HG02623 (cell line): ENCODE measurements around the gene PYGO2.

ENCODE experiments used
- ATAC-seq: cut with Tn5 transposase; IDR thresholded peaks from one replicate; pipeline ENCODE4 v1.9.1; 2021; ENCODE audit warnings: moderate library complexity; ENCODE audit not compliant: unreplicated experiment

Gene PYGO2

DNA sequence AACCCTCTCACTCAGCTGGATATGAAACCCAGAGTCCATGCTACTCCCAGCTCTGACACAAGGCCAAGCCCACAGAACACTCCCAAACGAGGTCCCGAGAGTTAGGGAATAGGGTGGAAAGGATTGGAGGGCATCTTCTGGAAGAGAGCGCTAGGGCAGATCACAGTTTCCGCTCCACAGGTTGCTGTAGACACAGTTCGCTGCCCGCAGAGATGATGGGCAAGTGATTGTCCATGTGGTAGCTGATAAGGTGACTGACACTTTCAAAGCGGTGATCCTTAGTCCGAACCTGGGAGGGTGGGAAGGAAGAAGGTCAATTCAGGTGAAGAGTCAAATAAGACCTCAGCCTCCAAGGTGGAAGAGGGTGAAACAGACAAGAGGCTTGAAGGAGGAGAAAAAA, 2.1 kb upstream of the PYGO2 start:
- no peak for ATAC-seq

GRCh38 chr1:154962795-154963330, 1.3 kb upstream of the PYGO2 start:
- no peak for ATAC-seq

DNA sequence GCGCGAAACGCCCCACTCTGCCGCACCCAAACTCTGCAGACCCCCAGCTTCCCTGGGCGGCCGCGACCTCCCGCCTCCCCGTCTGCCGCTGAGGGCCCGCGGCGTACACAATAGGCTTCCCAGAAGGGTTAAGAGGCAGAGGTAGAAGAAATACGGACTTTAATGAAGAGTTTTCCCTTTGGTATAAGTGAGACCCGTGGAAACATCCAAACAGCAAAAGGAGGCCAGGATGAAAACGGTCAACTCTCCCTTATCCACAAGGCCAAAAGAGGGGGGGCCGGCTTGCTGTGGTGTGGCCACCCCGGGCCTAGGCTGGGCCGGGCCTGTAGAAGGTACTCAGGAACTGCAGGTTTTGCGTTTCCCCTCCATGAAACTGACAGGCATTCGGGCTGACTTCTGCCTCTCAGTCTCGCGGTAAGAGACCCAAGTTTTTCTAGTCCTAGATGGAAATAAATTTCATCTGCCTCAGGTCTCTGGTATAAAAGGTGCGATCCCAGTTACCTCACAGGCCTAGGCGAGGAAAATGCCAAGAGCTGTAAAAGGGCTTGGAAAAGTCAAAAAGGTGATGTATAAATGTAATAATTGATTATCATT, 671 bp upstream of the PYGO2 start:
- peak; percentile 6 for ATAC-seq

GRCh38 chr1:154960446-154961136, 991 bp downstream of the PYGO2 start:
- ATAC-seq = no peak

- ATAC-seq = no peak
Measured at GRCh38 chr1:154959426-154959780, 2.2 kb downstream of the PYGO2 start.

GRCh38 chr1:154958681-154959425, 2.7 kb downstream of the PYGO2 start:
- no peak for ATAC-seq

GRCh38 chr1:154958036-154958435, 3.5 kb downstream of the PYGO2 start:
- no peak for ATAC-seq

DNA sequence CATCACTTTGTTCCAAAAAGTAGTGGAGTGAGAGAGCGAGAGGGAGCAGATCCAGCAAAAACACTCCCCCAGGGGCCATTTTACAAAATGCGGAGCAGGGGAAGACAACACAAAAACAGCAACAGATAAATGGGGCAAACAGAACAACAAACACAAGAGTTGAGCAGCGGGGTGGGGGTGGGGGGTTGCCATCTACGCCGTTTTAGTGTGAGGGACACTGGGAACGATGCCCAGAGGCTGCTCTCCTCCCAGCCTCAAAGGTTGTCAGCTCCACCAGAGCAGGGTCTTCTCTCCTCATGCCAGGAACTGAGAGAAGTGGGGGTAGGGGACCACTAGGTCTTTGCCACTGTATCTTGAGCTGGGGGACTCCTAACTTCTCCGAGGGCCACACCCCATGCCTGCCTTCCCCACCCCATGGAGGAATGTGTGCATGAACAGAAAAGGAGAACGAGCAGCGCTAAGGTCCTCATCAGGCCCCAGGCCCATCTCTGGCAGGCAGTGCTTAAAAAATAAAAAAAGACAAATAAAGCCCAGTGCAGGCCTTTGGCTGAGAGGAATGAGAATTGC, 4.4 kb downstream of the PYGO2 start:
- no peak for ATAC-seq

DNA sequence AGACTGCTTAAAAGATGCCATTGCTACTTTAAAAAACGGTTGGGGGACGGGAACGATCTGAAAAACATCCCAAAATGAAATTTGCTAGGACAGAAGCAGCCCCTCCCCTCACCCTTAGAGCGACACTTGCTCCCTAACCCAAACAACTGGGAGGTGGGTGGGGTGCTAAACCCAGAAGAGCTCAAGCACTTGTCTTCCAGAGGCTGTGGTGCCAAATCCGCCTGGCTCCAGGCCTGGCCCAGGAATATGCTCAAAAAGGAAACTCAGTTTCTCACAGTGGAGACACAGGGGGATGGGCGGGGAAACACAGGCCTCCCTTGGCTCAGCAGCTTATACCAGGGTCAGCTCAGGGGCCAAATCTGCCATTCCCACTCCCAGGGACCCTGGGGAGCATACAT, 5.0 kb downstream of the PYGO2 start:
- ATAC-seq = no peak

DNA sequence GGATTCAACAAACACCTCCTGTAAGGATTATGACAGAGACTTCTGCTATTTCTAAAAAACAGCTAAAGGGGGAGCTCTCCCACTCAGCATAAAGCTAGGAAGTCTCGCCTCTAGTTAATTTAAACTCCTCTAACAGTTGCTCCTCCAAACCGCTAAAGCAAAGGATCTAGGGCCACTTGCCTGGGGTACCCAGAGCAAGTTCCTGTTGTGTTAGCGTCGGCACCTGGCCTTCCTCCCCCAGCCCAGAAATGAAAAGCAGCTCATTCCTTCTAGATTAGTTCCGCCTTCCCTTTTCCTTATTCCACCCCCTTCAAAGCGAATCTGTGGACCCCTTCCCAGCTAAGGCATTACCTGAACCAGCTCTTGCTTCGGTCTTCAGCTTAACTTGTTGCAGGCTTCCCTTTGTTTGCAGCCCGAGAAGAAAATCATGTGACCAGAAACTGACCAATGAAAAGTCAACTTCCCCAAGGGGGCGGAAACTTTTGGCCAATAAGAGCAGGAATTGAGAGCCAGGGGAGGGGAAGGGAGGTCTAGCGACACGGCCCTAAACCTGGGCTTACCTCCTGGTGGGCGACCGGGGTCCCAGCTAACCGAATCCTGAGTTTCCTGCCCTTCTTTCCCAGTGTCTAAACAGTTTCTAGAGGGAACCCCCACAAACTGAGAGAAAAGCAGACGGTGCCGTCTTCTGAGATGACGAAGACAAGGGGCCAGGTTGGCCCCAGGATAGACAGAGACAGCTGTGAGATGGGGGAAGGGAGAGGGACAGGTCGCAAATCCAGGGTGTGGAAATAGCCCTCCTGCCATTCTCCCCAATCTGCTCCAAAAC, 5.7 kb downstream of the PYGO2 start, which contains the start of gene PBXIP1:
Gene PBXIP1, minus strand, starts transcription at position 382 of the 826 bp plus-strand sequence. CDS start 2,378 bp downstream, outside the sequence.
- peak; percentile 71 for ATAC-seq

DNA sequence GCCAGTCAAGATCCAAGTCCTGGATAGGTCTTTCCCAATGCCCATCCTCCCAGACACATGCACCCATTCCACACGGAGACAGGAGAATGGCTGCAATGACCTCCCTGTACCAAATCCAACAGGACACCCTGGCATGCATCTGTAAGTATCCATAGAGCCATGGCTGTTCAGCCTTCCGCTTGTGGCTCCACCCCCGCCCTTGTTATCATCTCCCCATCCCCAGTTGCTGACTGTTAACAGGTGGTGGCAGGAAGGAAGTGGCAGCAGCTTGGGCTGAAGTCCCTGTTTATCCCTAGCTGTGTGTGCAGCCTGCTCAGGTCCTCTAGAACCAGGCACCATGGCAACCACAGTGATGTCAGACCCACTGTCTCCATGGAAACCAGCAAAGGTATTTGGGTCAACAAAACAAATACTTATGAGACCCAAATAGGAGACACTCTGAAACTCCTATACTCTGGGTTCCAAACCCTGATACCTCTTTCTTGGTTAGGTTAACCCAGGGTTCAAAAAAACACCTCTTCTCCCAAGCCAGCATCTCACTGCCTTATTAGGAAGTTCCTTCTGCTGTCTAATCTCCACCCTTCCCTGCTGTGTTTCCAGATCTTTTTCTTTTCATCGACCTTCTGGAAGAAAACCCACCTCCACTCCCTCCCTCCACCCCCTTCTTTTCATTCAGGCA, 6.4 kb downstream of the PYGO2 start:
- ATAC-seq = peak; percentile 42

DNA sequence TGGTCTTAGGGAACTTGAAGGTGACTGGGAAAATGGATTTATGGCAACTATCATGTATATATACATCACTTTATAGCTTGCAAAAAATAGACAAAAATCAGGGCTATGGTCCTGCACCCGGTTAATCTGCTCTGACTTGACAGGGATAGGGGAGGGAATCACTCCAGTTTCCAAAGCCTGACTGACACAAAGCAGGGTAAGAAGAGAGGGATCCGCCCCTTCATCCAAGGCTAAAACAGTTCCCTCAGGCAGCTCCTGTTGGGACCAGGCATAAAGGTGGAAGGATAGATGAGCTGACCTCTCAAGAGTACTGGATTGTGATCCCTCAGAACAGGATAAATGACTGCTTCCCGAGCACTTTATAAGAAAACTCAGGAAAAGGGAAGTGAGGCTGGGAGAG, 7.0 kb downstream of the PYGO2 start:
- ATAC-seq = no peak

GRCh38 chr1:154953611-154954038, 8.0 kb downstream of the PYGO2 start:
- no peak for ATAC-seq

DNA sequence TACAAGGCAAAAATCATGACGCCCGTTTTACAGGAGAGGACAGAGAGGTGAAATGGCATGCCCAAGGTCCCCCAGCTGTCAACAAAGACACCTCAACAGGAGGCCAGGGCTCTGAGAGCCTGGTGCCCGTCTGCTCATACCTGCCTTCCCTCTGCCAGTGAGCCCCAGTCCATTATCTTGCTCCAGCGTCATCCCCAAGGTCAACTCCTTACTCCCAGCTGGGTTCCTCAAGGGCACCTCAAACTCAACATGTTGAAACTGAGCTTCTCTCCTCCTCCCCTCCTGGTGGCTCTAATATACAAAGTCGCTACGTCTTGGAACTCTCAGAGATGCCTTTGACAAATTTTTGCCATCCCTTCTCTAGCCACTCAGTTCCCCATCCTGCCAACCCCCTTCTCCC, 8.9 kb downstream of the PYGO2 start:
- ATAC-seq = no peak

- ATAC-seq = no peak
Measured at GRCh38 chr1:154951901-154952657, 9.5 kb downstream of the PYGO2 start.

DNA sequence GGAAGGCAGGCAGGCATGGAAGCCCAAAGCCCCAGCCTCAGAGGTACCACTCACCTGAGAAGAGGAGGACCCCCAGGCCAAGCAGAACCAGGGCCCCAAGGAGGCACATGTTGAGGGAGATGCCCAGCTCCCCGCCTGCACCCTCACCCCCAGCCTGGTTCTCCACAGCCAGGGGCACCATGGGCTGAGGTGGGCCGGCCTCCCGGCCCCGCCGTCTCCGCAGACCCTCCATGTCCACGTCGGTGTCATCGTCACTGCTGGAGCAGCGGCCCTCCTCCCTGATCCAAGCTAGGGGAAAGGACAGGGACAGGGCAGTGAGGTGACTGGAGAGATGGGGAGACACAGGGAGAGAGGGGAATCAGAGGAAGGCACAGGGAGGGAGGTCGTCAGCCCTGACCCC, 13.5 kb downstream of the PYGO2 start:
- ATAC-seq = no peak

DNA sequence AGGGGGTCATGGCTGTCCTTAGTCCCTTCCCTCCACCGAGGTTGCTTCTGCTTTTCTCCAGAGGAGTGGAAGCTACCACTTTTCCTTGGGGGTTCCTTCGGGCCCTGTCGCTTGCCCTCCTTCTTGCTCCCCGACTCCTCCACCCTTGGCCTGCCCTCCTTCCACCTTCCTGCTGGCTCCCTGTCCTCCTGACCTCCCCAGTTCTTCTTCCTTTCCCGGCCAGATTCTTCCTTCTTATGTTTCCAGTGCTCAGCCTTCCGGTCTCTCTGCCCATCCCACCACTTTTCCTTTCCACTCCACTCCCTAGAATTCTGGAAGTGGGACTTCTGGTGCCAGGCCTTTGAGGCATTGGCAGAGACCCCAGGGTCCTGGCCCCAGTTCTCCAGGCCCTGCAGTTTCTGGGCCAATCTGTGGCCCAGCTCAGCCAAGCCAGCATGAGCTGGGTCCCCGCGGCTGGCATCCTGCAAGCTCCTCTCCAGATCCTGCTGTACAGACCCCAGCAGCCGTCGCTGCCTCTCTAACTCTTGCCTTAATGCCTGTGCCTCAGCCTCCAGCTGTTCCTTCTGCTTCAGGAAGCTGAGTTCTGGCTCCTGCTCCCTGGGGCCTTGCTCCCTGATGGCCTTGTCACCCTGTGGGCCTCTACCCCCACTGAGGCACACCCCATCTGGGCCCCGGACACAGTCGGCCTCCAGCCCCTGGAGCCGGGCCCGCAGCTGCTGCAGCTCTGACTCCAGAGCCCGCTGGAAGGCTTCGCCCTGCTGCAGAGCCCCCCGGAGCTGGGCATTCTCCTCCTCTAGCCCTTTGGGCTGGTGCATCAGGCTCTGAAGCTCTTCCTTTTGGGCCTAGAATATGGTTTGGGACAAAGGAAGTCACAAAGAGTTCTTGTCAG, 15.4 kb downstream of the PYGO2 start:
- no peak for ATAC-seq
